K562 (cell line): ENCODE data around the gene SH3BGRL2. TPM values are rescaled to one million over a fixed set of nuclear protein-coding genes. Genes with fewer than 3 reads are reported as not detected.

Source experiments
- ATAC-seq: fragments of 200-7000 bp; cut with Tn5 transposase; 3 replicates; pipeline ENCODE4 v1.9.1; 2020; ENCODE audit warnings: moderate library complexity
- BruUV-seq: library from RNA; stranded (reverse); fragments of 400-500 nt; replicated peaks from 2 replicates; lab custom pipeline; 2021; lab: Mats Ljungman, UMichigan
- CTCF ChIA-PET: fragments of 300-600 bp; formaldehyde crosslinking; extraction: SDS; loops from one replicate; lab custom pipeline; 2021; ENCODE audit warnings: low intra/inter-chr PET ratio; lab: Yijun Ruan, JAX
- POLR2A ChIA-PET: fragments of 300-600, 350-650 bp; sonication (Branson Sonifier 250); formaldehyde crosslinking; extraction: SDS; loops from one replicate; lab custom pipeline; 2021; ENCODE audit warnings: antibody characterized with exemption, inconsistent platforms; lab: Yijun Ruan, JAX
- DNase-seq, 4 experiments: peaks; one replicate each; pipeline versions ENCODE4 v3.0.0 to v3.0.0-alpha.2; 2011 to 2018; ENCODE audit warnings: low spot score in 3 of 4, mixed read lengths in 3 of 4; ENCODE audit errors: extremely low read depth in 1 of 4
- FAIRE-seq: peaks from 2 replicates; lab custom pipeline; 2011; peaks lifted over from hg19 to GRCh38; lab: Jason Lieb, UNC
- H2AFZ ChIP-seq: 2 replicates; pipeline ENCODE4 v1.6.0; 2011; ENCODE audit warnings: low read depth, low read length, control low read depth, inconsistent platforms
- H3K27ac ChIP-seq: fragments of 200-600 bp; 3 replicates; pipeline ENCODE4 v1.8.0; 2011; ENCODE audit warnings: low read depth, mild to moderate bottlenecking, control low read depth, inconsistent platforms, low read length, moderate library complexity, mixed read lengths; ENCODE audit errors: extremely low read depth
- H3K27me3 ChIP-seq, 2 experiments: fragments of 300-600 bp in 1 of 2; 2 replicates in 1 of 2; 3 replicates in 1 of 2; pipeline versions ENCODE4 v1.6.0 to v1.8.0; 2011; ENCODE audit warnings: inconsistent platforms in 2 of 2, low read length in 2 of 2, mild to moderate bottlenecking in 1 of 2, mixed read lengths in 1 of 2, moderate library complexity in 1 of 2; ENCODE audit not compliant: control insufficient read depth in 2 of 2, insufficient read depth in 2 of 2
- H3K36me3 ChIP-seq: fragments of 300-600 bp; 3 replicates; pipeline ENCODE4 v1.8.0; 2011; ENCODE audit warnings: mild to moderate bottlenecking, low read length, inconsistent platforms; ENCODE audit not compliant: control insufficient read depth, insufficient read depth
- H3K4me1 ChIP-seq, 2 experiments: fragments of 200-600 bp in 1 of 2; replicated peaks in 1 of 2; 2 replicates in 1 of 2; 3 replicates in 1 of 2; pipeline versions ENCODE4 v1.5.1 to v1.8.0; 2011; ENCODE audit warnings: inconsistent platforms in 2 of 2, low read length in 2 of 2, mild to moderate bottlenecking in 1 of 2, mixed read lengths in 1 of 2, moderate library complexity in 1 of 2; ENCODE audit not compliant: control insufficient read depth in 2 of 2, insufficient read depth in 2 of 2
- H3K4me2 ChIP-seq: 2 replicates; pipeline ENCODE4 v1.6.1; 2011; ENCODE audit warnings: low read length, control low read depth, inconsistent platforms, mixed read lengths; ENCODE audit not compliant: insufficient read depth
- H3K4me3 ChIP-seq: fragments of 200-600 bp; sonication (generic), shearing (Covaris generic); 2 replicates; pipeline ENCODE4 v1.5.1; 2016; ENCODE audit warnings: control low read depth, inconsistent platforms
- H3K79me2 ChIP-seq: fragments of 200-600 bp; 3 replicates; pipeline ENCODE4 v1.8.0; 2011; ENCODE audit warnings: low read length, inconsistent platforms; ENCODE audit not compliant: control insufficient read depth, insufficient read depth
- H3K9ac ChIP-seq, 2 experiments: 2 replicates each; pipeline versions ENCODE4 v1.6.0 to v1.6.1; 2011; ENCODE audit warnings: low read depth in 2 of 2, low read length in 2 of 2, control low read depth in 1 of 2, inconsistent platforms in 1 of 2, mild to moderate bottlenecking in 1 of 2, mixed read lengths in 1 of 2; ENCODE audit not compliant: insufficient read depth in 1 of 2
- H3K9me1 ChIP-seq: one replicate; pipeline ENCODE4 v1.6.0; 2011; ENCODE audit warnings: inconsistent platforms, mild to moderate bottlenecking, low read length, moderate library complexity; ENCODE audit not compliant: control insufficient read depth, insufficient read depth
- H3K9me3 ChIP-seq: replicated peaks from 2 replicates; pipeline ENCODE4 v1.5.1; 2011; ENCODE audit warnings: low read depth, low read length, inconsistent platforms; ENCODE audit not compliant: control insufficient read depth, insufficient read depth
- H4K20me1 ChIP-seq: replicated peaks from 2 replicates; pipeline ENCODE4 v1.6.1; 2011; ENCODE audit warnings: low read length, inconsistent platforms, mixed read lengths; ENCODE audit not compliant: control insufficient read depth, insufficient read depth
- ARID1B ChIP-seq: fragments of 450-650 bp; IDR thresholded peaks from 2 replicates; pipeline ENCODE4 v1.6.1; 2016; ENCODE audit warnings: antibody characterized with exemption, mild to moderate bottlenecking, inconsistent platforms
- C11orf30 ChIP-seq: fragments of 450-650 bp; IDR thresholded peaks from 2 replicates; pipeline ENCODE4 v1.6.1; 2016; ENCODE audit warnings: low read depth, mild to moderate bottlenecking
- EHMT2 ChIP-seq: fragments of 450-650 bp; IDR thresholded peaks from 2 replicates; pipeline ENCODE4 v1.6.1; 2018; ENCODE audit warnings: antibody characterized with exemption
- FOS ChIP-seq: IDR thresholded peaks from 3 replicates; pipeline ENCODE4 v1.6.1; 2011; ENCODE audit not compliant: insufficient read length; ENCODE audit errors: extremely low read depth
- MAFF ChIP-seq: IDR thresholded peaks from 2 replicates; pipeline ENCODE4 v1.6.1; 2012; ENCODE audit warnings: low read length, improper control_type of control experiment
- MAFG ChIP-seq: fragments of 450-650 bp; conservative IDR thresholded peaks from 2 replicates; pipeline ENCODE4 v1.6.1; 2016; ENCODE audit warnings: missing genetic modification characterization, missing compliant biosample characterization
- MCM3 ChIP-seq: fragments of 450-650 bp; IDR thresholded peaks from 2 replicates; pipeline ENCODE4 v1.6.1; 2016
- NFE2 ChIP-seq: IDR thresholded peaks from 2 replicates; pipeline ENCODE4 v1.6.1; 2014; ENCODE audit warnings: antibody characterized with exemption, low read depth
- NFIC ChIP-seq: fragments of 450-650 bp; IDR thresholded peaks from 2 replicates; pipeline ENCODE4 v1.6.1; 2017; ENCODE audit warnings: mild to moderate bottlenecking, inconsistent platforms
- SMARCA4 ChIP-seq: fragments of 450-650 bp; IDR thresholded peaks from 2 replicates; pipeline ENCODE4 v1.6.1; 2016
- SMARCE1 ChIP-seq: fragments of 450-650 bp; IDR thresholded peaks from 2 replicates; pipeline ENCODE4 v1.7.1; 2016; ENCODE audit warnings: mild to moderate bottlenecking
- ZNF239 ChIP-seq: fragments of 250-450 bp; sonication (Bioruptor Pico); IDR thresholded peaks from 2 replicates; pipeline ENCODE4 v1.4.0; 2020; ENCODE audit warnings: mild to moderate bottlenecking
- WGBS: fragments of 100-300 bp; shearing (Covaris generic); methylation state at CpG from one replicate; pipeline ENCODE4 v1.1.6; 2016; ENCODE audit warnings: low coverage, mixed read lengths; ENCODE audit not compliant: insufficient coverage; ENCODE audit errors: missing lambda C conversion rate; 5-methylcytosine and 5-hydroxymethylcytosine counted together
- in situ Hi-C: fragments of 300-500 bp; cut with MboI; formaldehyde crosslinking; loops from 4 replicates; pipeline ENCODE4 v1.15.0; 2018; ENCODE audit warnings: inconsistent platforms, mixed read lengths
- intact Hi-C: fragments of 100-400 bp; cut with micrococcal nuclease; formaldehyde crosslinking; loops from 2 replicates; pipeline ENCODE4 v1.14.2; 2022
- polyA plus RNA-seq, 8 experiments: library from polyadenylated mRNA; depleted of rRNA in 4 of 8; stranded (reverse) in 5 of 8; unstranded in 3 of 8; fragments of >200 nt; fragmentation: Nextera tagmentation in 2 of 8; fragmentation: Illumina TruSeq in 1 of 8; extraction: Ambion mirVana in 2 of 8; extraction: Trizol in 1 of 8; gene quantifications; 2 replicates each; pipeline versions ENCODE4 v1.2.1 to v1.2.3, GENCODE V29; 2011 to 2014; ENCODE audit warnings: inconsistent platforms in 1 of 8, missing spikeins in 1 of 8
- total RNA-seq, 7 experiments: library from RNA; depleted of rRNA in 6 of 7; stranded (reverse); fragments of >200 nt in 6 of 7; fragmentation: Illumina TruSeq in 2 of 7; extraction: Trizol in 2 of 7; gene quantifications; 2 replicates each; pipeline versions ENCODE4 v1.2.1 to v1.2.3, GENCODE V29; 2011 to 2021; ENCODE audit warnings: low replicate concordance in 1 of 7
- TF ChIP-seq, protein P1 (sequence below): fragments of 250-450 bp; sonication (Bioruptor Pico); IDR thresholded peaks from 2 replicates; pipeline ENCODE4 v1.5.1; 2021; ENCODE audit warnings: mild to moderate bottlenecking
- TF ChIP-seq, protein P2 (sequence below): sonication (generic); formaldehyde crosslinking; IDR thresholded peaks from 2 replicates; pipeline ENCODE4 v1.8.0; 2022; ENCODE audit warnings: missing genetic modification reagents, mild to moderate bottlenecking, borderline replicate concordance
- TF ChIP-seq, protein P3 (sequence below): fragments of 250-450 bp; sonication (Bioruptor Pico); IDR thresholded peaks from 2 replicates; pipeline ENCODE4 v1.8.0; 2021; ENCODE audit warnings: borderline replicate concordance, mild to moderate bottlenecking, moderate library complexity; ENCODE audit not compliant: poor library complexity, severe bottlenecking
- TF ChIP-seq, protein P4 (sequence below): fragments of 450-650 bp; IDR thresholded peaks from 2 replicates; pipeline ENCODE4 v1.6.1; 2018; ENCODE audit not compliant: partially characterized antibody

The SH3BGRL2 gene
- total and polyA plus RNA-seq, 9 of the 15 experiments (the other 6 are each of a cell fraction or from before 2014, with no cell fraction given) = 4.4 to 12.1 (median 7.3) TPM

DNA sequence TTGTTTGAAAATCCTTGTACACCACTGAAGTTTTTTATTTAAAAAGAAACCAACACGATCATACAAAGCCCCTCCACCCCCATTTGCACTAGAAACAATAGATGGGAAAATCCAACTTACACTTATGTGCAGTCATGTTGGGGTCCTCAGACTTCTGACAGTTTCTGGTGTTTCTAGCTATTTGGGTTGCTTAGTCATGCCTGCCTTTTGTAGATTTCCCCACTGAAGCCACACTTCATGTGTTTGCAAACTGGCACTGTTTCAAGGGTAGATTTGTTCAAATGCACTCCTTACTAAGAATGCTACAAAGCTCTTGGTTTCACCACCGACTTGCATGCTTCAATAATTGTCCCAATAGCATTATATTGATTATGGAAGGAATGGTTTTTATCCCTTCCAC is 1.5 kb downstream of the SH3BGRL2 start:
- DNase-seq (peak in 2 of 4 experiments; percentile 42 to 74), ATAC-seq (peak; percentile 59), FAIRE-seq (peak; percentile 97)
- WGBS = 0% methylated on average over 2 of the region's 2 CpGs
- no peak overlapping the region for H3K27ac ChIP-seq
- BruUV-seq = TSS peak; percentile 45
- peak overlapping the region; percentile 2; the same call in 1 of the 2 replicates for H3K4me3 ChIP-seq
- H3K9ac ChIP-seq = peak overlapping the region in 1 of 2 experiments; percentile 61; a peak in 1 of 4 replicates
- no peaks in the 10 kb centered on the region; the same call in 2 of the 3 replicates for H3K36me3 ChIP-seq
- no peaks in the 10 kb centered on the region for H3K27me3 ChIP-seq
- peak overlapping the region; percentile 47; the same call in 1 of the 2 replicates for H2AFZ ChIP-seq
- peaks cover 28% of the 10 kb centered on the region for H3K79me2 ChIP-seq
- no peaks in the 10 kb centered on the region for H3K9me3 ChIP-seq
- in situ Hi-C loops = no loop called here
- ChIA-PET CTCF (no interaction called here), POLR2A (interaction anchor here (0.7 to 5.3 kb wide), 12 partner anchors 8 to 561 kb away, joined by 3 to 34 read pairs (median 5); no protein-coding TSS in a partner anchor)
- intact Hi-C loops = loop anchor here (2.0 kb wide), 1 partner anchor 62 kb away; no protein-coding TSS in a partner anchor
- no peaks in the 10 kb centered on the region for H3K9me1 ChIP-seq
- H3K4me1 ChIP-seq = peaks cover 14 to 19% of the 10 kb centered on the region in 2 experiments; a peak in 4 of 5 replicates
- peak overlapping the region; percentile 60 for H3K4me2 ChIP-seq
- no peaks in the 10 kb centered on the region for H4K20me1 ChIP-seq
- 0 out of 2 replicates have a peak, but pooled peaks have one; percentile 22 for TF ChIP-seq SMARCA4
- TF ChIP-seq NFIC = peak; percentile 64; the same call in 1 of the 2 replicates
- TF ChIP-seq MAFF = peak; percentile 63
- TF ChIP-seq, protein P1, sequence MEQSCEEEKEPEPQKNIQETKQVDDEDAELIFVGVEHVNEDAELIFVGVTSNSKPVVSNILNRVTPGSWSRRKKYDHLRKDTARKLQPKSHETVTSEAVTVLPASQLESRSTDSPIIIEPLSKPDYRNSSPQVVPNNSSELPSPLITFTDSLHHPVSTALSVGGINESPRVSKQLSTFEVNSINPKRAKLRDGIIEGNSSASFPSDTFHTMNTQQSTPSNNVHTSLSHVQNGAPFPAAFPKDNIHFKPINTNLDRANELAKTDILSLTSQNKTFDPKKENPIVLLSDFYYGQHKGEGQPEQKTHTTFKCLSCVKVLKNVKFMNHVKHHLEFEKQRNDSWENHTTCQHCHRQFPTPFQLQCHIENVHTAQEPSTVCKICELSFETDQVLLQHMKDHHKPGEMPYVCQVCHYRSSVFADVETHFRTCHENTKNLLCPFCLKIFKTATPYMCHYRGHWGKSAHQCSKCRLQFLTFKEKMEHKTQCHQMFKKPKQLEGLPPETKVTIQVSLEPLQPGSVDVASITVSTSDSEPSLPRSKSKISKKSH = no peak
- TF ChIP-seq ZNF239 (CRISPR knock-in tag) = peak; percentile 55; the same call in 1 of the 2 replicates
- peak; percentile 70 for TF ChIP-seq MAFG (tag)
- peak; percentile 35 for TF ChIP-seq ARID1B
- peak; percentile 33; the same call in 1 of the 2 replicates for TF ChIP-seq SMARCE1
- TF ChIP-seq, protein P2, sequence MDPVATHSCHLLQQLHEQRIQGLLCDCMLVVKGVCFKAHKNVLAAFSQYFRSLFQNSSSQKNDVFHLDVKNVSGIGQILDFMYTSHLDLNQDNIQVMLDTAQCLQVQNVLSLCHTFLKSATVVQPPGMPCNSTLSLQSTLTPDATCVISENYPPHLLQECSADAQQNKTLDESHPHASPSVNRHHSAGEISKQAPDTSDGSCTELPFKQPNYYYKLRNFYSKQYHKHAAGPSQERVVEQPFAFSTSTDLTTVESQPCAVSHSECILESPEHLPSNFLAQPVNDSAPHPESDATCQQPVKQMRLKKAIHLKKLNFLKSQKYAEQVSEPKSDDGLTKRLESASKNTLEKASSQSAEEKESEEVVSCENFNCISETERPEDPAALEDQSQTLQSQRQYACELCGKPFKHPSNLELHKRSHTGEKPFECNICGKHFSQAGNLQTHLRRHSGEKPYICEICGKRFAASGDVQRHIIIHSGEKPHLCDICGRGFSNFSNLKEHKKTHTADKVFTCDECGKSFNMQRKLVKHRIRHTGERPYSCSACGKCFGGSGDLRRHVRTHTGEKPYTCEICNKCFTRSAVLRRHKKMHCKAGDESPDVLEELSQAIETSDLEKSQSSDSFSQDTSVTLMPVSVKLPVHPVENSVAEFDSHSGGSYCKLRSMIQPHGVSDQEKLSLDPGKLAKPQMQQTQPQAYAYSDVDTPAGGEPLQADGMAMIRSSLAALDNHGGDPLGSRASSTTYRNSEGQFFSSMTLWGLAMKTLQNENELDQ (CRISPR knock-in tag) = no peak
- TF ChIP-seq EHMT2 = 0 out of 2 replicates have a peak, but pooled peaks have one; percentile 8
- TF ChIP-seq NFE2 = peak; percentile 87
- TF ChIP-seq MCM3 = no peak
- TF ChIP-seq, protein P3, sequence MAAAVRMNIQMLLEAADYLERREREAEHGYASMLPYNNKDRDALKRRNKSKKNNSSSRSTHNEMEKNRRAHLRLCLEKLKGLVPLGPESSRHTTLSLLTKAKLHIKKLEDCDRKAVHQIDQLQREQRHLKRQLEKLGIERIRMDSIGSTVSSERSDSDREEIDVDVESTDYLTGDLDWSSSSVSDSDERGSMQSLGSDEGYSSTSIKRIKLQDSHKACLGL (CRISPR knock-in tag) = no peak
- TF ChIP-seq FOS = no peak
- TF ChIP-seq C11orf30 = peak; percentile 80
- TF ChIP-seq, protein P4, sequence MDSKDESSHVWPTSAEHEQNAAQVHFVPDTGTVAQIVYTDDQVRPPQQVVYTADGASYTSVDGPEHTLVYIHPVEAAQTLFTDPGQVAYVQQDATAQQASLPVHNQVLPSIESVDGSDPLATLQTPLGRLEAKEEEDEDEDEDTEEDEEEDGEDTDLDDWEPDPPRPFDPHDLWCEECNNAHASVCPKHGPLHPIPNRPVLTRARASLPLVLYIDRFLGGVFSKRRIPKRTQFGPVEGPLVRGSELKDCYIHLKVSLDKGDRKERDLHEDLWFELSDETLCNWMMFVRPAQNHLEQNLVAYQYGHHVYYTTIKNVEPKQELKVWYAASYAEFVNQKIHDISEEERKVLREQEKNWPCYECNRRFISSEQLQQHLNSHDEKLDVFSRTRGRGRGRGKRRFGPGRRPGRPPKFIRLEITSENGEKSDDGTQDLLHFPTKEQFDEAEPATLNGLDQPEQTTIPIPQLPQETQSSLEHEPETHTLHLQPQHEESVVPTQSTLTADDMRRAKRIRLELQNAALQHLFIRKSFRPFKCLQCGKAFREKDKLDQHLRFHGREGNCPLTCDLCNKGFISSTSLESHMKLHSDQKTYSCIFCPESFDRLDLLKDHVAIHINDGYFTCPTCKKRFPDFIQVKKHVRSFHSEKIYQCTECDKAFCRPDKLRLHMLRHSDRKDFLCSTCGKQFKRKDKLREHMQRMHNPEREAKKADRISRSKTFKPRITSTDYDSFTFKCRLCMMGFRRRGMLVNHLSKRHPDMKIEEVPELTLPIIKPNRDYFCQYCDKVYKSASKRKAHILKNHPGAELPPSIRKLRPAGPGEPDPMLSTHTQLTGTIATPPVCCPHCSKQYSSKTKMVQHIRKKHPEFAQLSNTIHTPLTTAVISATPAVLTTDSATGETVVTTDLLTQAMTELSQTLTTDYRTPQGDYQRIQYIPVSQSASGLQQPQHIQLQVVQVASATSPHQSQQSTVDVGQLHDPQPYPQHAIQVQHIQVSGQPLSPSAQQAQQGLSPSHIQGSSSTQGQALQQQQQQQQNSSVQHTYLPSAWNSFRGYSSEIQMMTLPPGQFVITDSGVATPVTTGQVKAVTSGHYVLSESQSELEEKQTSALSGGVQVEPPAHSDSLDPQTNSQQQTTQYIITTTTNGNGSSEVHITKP = peak; percentile 80
